Chondrocyte (in vitro differentiated cells): ENCODE results near the gene DST. TPM values are rescaled to one million over a fixed set of nuclear protein-coding genes. Genes with fewer than 3 reads are reported as not detected.
A peak's percentile ranks its signal among the peaks of the same experiment; 100 is the strongest.

Experiments
- DNase-seq: peaks from one replicate; pipeline ENCODE4 v3.0.0; 2021; ENCODE audit warnings: mixed read lengths, low spot score
- H3K27ac Mint-ChIP-seq: one replicate; pipeline ENCODE4 v1.8.0; 2021; ENCODE audit warnings: mild to moderate bottlenecking, moderate library complexity, mixed read lengths; ENCODE audit not compliant: unreplicated experiment
- H3K27me3 Mint-ChIP-seq: 2 replicates; pipeline ENCODE4 v1.8.0; 2021; ENCODE audit warnings: low read depth, mixed read lengths
- H3K36me3 Mint-ChIP-seq: 2 replicates; pipeline ENCODE4 v1.8.0; 2021; ENCODE audit warnings: low read depth, mixed read lengths
- H3K4me1 Mint-ChIP-seq: 2 replicates; pipeline ENCODE4 v1.8.0; 2021; ENCODE audit warnings: low read depth, mild to moderate bottlenecking, mixed read lengths
- H3K4me3 Mint-ChIP-seq: one replicate; pipeline ENCODE4 v1.8.0; 2021; ENCODE audit warnings: mild to moderate bottlenecking, moderate library complexity, mixed read lengths; ENCODE audit not compliant: unreplicated experiment
- H3K9me3 Mint-ChIP-seq: 2 replicates; pipeline ENCODE4 v1.8.0; 2021; ENCODE audit warnings: low read depth, mixed read lengths
- total RNA-seq: library from RNA; stranded (reverse); gene quantifications from 3 replicates; pipeline ENCODE4 v1.2.1, GENCODE V29; 2021
- TF ChIP-seq, protein P1 (sequence below): fragments of 200-600 bp; sonication (generic); IDR thresholded peaks from 2 replicates; pipeline ENCODE4 v1.5.0; 2021; ENCODE audit warnings: antibody characterized with exemption, mild to moderate bottlenecking, moderate library complexity

Gene DST
- total RNA-seq, 1 donor from 2014 or later = 168 TPM

DNA sequence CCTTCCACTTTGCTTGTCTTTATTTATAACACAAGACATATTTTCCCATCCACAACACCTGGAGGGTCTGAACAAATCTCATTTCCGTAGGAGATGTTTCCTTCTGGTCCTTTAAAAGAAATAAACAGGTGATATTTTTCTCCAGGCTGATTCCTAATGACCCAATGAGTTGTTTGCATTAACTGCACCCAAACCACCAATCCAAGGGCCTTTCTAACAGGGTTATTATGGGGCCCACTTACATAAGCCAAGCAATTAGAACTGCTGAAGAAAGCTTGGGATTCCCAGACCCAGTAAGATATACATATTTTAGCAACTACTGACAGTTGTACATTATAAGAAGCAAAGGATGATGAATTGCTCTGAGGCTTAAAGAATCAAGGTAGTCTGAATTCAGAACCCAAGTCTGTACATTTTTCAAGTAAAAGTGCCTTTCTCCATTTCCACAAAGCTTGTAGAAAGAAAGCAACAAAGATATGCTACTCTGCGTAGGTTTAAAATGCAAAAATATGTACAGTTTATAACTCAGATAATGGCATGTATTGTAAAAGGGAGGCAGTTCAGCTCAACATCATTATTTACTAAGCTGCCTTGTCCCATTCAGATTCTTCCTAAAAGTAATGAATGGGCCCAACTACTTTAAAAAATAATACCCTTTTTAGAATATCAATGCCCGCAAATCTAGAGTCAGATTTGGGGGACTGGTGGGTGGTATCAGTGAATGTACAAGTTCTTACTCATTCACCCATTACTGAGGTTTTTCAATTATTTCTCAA lies 120.0 kb downstream of the DST start:
- TF ChIP-seq, protein P1, sequence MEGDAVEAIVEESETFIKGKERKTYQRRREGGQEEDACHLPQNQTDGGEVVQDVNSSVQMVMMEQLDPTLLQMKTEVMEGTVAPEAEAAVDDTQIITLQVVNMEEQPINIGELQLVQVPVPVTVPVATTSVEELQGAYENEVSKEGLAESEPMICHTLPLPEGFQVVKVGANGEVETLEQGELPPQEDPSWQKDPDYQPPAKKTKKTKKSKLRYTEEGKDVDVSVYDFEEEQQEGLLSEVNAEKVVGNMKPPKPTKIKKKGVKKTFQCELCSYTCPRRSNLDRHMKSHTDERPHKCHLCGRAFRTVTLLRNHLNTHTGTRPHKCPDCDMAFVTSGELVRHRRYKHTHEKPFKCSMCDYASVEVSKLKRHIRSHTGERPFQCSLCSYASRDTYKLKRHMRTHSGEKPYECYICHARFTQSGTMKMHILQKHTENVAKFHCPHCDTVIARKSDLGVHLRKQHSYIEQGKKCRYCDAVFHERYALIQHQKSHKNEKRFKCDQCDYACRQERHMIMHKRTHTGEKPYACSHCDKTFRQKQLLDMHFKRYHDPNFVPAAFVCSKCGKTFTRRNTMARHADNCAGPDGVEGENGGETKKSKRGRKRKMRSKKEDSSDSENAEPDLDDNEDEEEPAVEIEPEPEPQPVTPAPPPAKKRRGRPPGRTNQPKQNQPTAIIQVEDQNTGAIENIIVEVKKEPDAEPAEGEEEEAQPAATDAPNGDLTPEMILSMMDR = no peak
- DNase-seq = no peak
- H3K27ac Mint-ChIP-seq = no peak overlapping the region

GRCh38 chr6:56521976-56522375 lies 120.7 kb downstream of the DST start:
- Mint-ChIP-seq H3K27ac (no peak overlapping the region), H3K36me3 (peaks cover 15% of the 10 kb centered on the region), H3K4me3 (no peak overlapping the region), H3K4me1 (peaks cover 56% of the 10 kb centered on the region), H3K27me3 (no peaks in the 10 kb centered on the region), H3K9me3 (peaks cover 6% of the 10 kb centered on the region)
- TF ChIP-seq, protein P1 = no peak
- DNase-seq = no peak

More for the DNA sequence above, 120.0 kb downstream of the DST start:
- Mint-ChIP-seq H3K27me3 (no peaks in the 10 kb centered on the region), H3K9me3 (peaks cover 6% of the 10 kb centered on the region), H3K4me1 (peaks cover 54% of the 10 kb centered on the region), H3K4me3 (no peak overlapping the region), H3K36me3 (peaks cover 18% of the 10 kb centered on the region)

DNA sequence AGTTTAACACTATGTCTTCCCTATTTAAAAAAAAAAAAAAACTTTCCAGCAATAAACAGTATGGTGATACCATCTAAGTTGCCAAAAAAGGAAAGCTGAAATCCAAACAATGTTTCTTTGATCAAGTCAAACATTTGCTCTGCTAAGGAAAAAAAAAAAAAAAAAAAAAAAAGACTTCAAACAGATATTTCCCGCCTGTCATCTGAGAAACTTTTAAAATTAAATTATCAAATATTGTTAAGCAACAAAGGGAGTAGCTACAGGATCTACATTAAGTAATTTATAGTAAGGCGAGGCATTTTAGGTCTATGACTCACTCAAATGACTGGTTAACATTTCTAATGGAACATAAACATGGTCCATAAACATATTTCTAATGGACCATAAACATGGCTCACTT lies 121.2 kb downstream of the DST start:
- no peak overlapping the region for H3K27ac Mint-ChIP-seq
- H3K4me1 Mint-ChIP-seq = peaks cover 54% of the 10 kb centered on the region
- TF ChIP-seq, protein P1 = no peak
- DNase-seq = no peak
- no peak overlapping the region for H3K4me3 Mint-ChIP-seq
- no peaks in the 10 kb centered on the region for H3K27me3 Mint-ChIP-seq
- H3K9me3 Mint-ChIP-seq = peaks cover 6% of the 10 kb centered on the region
- peaks cover 14% of the 10 kb centered on the region for H3K36me3 Mint-ChIP-seq

DNA sequence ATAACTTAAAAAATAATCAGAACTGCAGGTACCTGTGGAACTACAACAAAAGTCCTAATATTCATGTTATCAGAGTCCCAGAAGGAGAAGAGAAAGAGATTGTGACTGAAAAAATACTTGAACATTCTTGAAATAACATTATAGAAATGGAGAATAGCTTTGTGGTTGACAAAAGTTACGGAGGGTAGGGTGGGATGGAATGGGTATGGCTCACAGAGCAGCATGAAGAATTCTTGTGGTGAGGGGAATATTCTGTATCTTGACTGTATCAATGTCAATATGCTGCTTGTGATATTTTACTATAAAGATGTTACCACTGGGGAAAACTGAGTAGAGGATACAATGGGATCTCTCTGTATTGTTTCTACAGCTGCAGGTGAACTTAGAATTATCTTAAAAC lies 122.5 kb downstream of the DST start:
- Mint-ChIP-seq H3K36me3 (peaks cover 14% of the 10 kb centered on the region), H3K4me1 (peaks cover 47% of the 10 kb centered on the region), H3K9me3 (peaks cover 6% of the 10 kb centered on the region), H3K27ac (peak overlapping the region; percentile 59), H3K27me3 (no peaks in the 10 kb centered on the region), H3K4me3 (no peak overlapping the region)
- no peak for DNase-seq
- TF ChIP-seq, protein P1 = no peak

- DNase-seq = no peak
- Mint-ChIP-seq H3K27ac (no peak overlapping the region), H3K27me3 (no peaks in the 10 kb centered on the region), H3K9me3 (peaks cover 6% of the 10 kb centered on the region), H3K4me3 (no peak overlapping the region), H3K36me3 (peaks cover 16% of the 10 kb centered on the region), H3K4me1 (peaks cover 47% of the 10 kb centered on the region)
- TF ChIP-seq, protein P1 = no peak
Measured at GRCh38 chr6:56518995-56519767, 123.5 kb downstream of the DST start.
